K562 (cell line): ENCODE results near the gene B9D2. TPM values are rescaled to one million over a fixed set of nuclear protein-coding genes. Genes with fewer than 3 reads are reported as not detected.

Experiments
- ATAC-seq: fragments of 200-7000 bp; cut with Tn5 transposase; 3 replicates; pipeline ENCODE4 v1.9.1; 2020; ENCODE audit warnings: moderate library complexity
- BruUV-seq: library from RNA; stranded (reverse); fragments of 400-500 nt; replicated peaks from 2 replicates; lab custom pipeline; 2021; lab: Mats Ljungman, UMichigan
- CTCF ChIA-PET: fragments of 300-600 bp; formaldehyde crosslinking; extraction: SDS; loops from one replicate; lab custom pipeline; 2021; ENCODE audit warnings: low intra/inter-chr PET ratio; lab: Yijun Ruan, JAX
- POLR2A ChIA-PET: fragments of 300-600, 350-650 bp; sonication (Branson Sonifier 250); formaldehyde crosslinking; extraction: SDS; loops from one replicate; lab custom pipeline; 2021; ENCODE audit warnings: antibody characterized with exemption, inconsistent platforms; lab: Yijun Ruan, JAX
- DNase-seq, 4 experiments: peaks; one replicate each; pipeline versions ENCODE4 v3.0.0 to v3.0.0-alpha.2; 2011 to 2018; ENCODE audit warnings: low spot score in 3 of 4, mixed read lengths in 3 of 4; ENCODE audit errors: extremely low read depth in 1 of 4
- FAIRE-seq: peaks from 2 replicates; lab custom pipeline; 2011; peaks lifted over from hg19 to GRCh38; lab: Jason Lieb, UNC
- H2AFZ ChIP-seq: 2 replicates; pipeline ENCODE4 v1.6.0; 2011; ENCODE audit warnings: low read depth, low read length, control low read depth, inconsistent platforms
- H3K27ac ChIP-seq: fragments of 200-600 bp; 3 replicates; pipeline ENCODE4 v1.8.0; 2011; ENCODE audit warnings: low read depth, mild to moderate bottlenecking, control low read depth, inconsistent platforms, low read length, moderate library complexity, mixed read lengths; ENCODE audit errors: extremely low read depth
- H3K27me3 ChIP-seq, 2 experiments: fragments of 300-600 bp in 1 of 2; 2 replicates in 1 of 2; 3 replicates in 1 of 2; pipeline versions ENCODE4 v1.6.0 to v1.8.0; 2011; ENCODE audit warnings: inconsistent platforms in 2 of 2, low read length in 2 of 2, mild to moderate bottlenecking in 1 of 2, mixed read lengths in 1 of 2, moderate library complexity in 1 of 2; ENCODE audit not compliant: control insufficient read depth in 2 of 2, insufficient read depth in 2 of 2
- H3K36me3 ChIP-seq: fragments of 300-600 bp; 3 replicates; pipeline ENCODE4 v1.8.0; 2011; ENCODE audit warnings: mild to moderate bottlenecking, low read length, inconsistent platforms; ENCODE audit not compliant: control insufficient read depth, insufficient read depth
- H3K4me1 ChIP-seq, 2 experiments: fragments of 200-600 bp in 1 of 2; replicated peaks in 1 of 2; 2 replicates in 1 of 2; 3 replicates in 1 of 2; pipeline versions ENCODE4 v1.5.1 to v1.8.0; 2011; ENCODE audit warnings: inconsistent platforms in 2 of 2, low read length in 2 of 2, mild to moderate bottlenecking in 1 of 2, mixed read lengths in 1 of 2, moderate library complexity in 1 of 2; ENCODE audit not compliant: control insufficient read depth in 2 of 2, insufficient read depth in 2 of 2
- H3K4me2 ChIP-seq: 2 replicates; pipeline ENCODE4 v1.6.1; 2011; ENCODE audit warnings: low read length, control low read depth, inconsistent platforms, mixed read lengths; ENCODE audit not compliant: insufficient read depth
- H3K4me3 ChIP-seq: fragments of 200-600 bp; sonication (generic), shearing (Covaris generic); 2 replicates; pipeline ENCODE4 v1.5.1; 2016; ENCODE audit warnings: control low read depth, inconsistent platforms
- H3K79me2 ChIP-seq: fragments of 200-600 bp; 3 replicates; pipeline ENCODE4 v1.8.0; 2011; ENCODE audit warnings: low read length, inconsistent platforms; ENCODE audit not compliant: control insufficient read depth, insufficient read depth
- H3K9ac ChIP-seq, 2 experiments: 2 replicates each; pipeline versions ENCODE4 v1.6.0 to v1.6.1; 2011; ENCODE audit warnings: low read depth in 2 of 2, low read length in 2 of 2, control low read depth in 1 of 2, inconsistent platforms in 1 of 2, mild to moderate bottlenecking in 1 of 2, mixed read lengths in 1 of 2; ENCODE audit not compliant: insufficient read depth in 1 of 2
- H3K9me1 ChIP-seq: one replicate; pipeline ENCODE4 v1.6.0; 2011; ENCODE audit warnings: inconsistent platforms, mild to moderate bottlenecking, low read length, moderate library complexity; ENCODE audit not compliant: control insufficient read depth, insufficient read depth
- H3K9me3 ChIP-seq: replicated peaks from 2 replicates; pipeline ENCODE4 v1.5.1; 2011; ENCODE audit warnings: low read depth, low read length, inconsistent platforms; ENCODE audit not compliant: control insufficient read depth, insufficient read depth
- H4K20me1 ChIP-seq: replicated peaks from 2 replicates; pipeline ENCODE4 v1.6.1; 2011; ENCODE audit warnings: low read length, inconsistent platforms, mixed read lengths; ENCODE audit not compliant: control insufficient read depth, insufficient read depth
- AFF1 ChIP-seq, 2 experiments: fragments of 450-650 bp; IDR thresholded peaks; 2 replicates each; pipeline ENCODE4 v1.6.1; 2018; ENCODE audit warnings: mild to moderate bottlenecking in 2 of 2, low read depth in 1 of 2; ENCODE audit not compliant: partially characterized antibody in 2 of 2
- CBFA2T2 ChIP-seq: fragments of 450-650 bp; conservative IDR thresholded peaks from 2 replicates; pipeline ENCODE4 v1.6.1; 2017; ENCODE audit warnings: mild to moderate bottlenecking
- CCNT2 ChIP-seq: IDR thresholded peaks from 2 replicates; pipeline ENCODE4 v1.6.1; 2011; ENCODE audit warnings: borderline replicate concordance, low read depth, mild to moderate bottlenecking, moderate library complexity, mixed read lengths, low read length; ENCODE audit not compliant: insufficient read length; ENCODE audit errors: extremely low read depth
- MAFG ChIP-seq: fragments of 450-650 bp; conservative IDR thresholded peaks from 2 replicates; pipeline ENCODE4 v1.6.1; 2016; ENCODE audit warnings: missing genetic modification characterization, missing compliant biosample characterization
- PHF8 ChIP-seq: fragments of 200-600 bp; sonication (generic); IDR thresholded peaks from 2 replicates; pipeline ENCODE4 v1.6.1; 2012; ENCODE audit warnings: mixed run types, mild to moderate bottlenecking, inconsistent platforms, low read length, moderate library complexity, borderline replicate concordance
- RNF219 ChIP-seq: fragments of 250-450 bp; sonication (Bioruptor Pico); IDR thresholded peaks from 2 replicates; pipeline ENCODE4 v1.5.0; 2022; ENCODE audit warnings: mild to moderate bottlenecking
- TSHZ1 ChIP-seq: fragments of 250-450 bp; sonication (Bioruptor Pico); IDR thresholded peaks from 2 replicates; pipeline ENCODE4 v1.4.0; 2020; ENCODE audit warnings: mild to moderate bottlenecking, moderate library complexity
- ZNF197 ChIP-seq: fragments of 200-800 bp; sonication (Bioruptor generic); IDR thresholded peaks from 2 replicates; pipeline ENCODE4 v1.6.1; 2016; ENCODE audit warnings: low read depth, missing genetic modification characterization, missing compliant biosample characterization
- ZNF41 ChIP-seq: fragments of 250-450 bp; sonication (Bioruptor Pico); conservative IDR thresholded peaks from 2 replicates; pipeline ENCODE4 v1.4.0; 2020; ENCODE audit warnings: mild to moderate bottlenecking
- WGBS: fragments of 100-300 bp; shearing (Covaris generic); methylation state at CpG from one replicate; pipeline ENCODE4 v1.1.6; 2016; ENCODE audit warnings: low coverage, mixed read lengths; ENCODE audit not compliant: insufficient coverage; ENCODE audit errors: missing lambda C conversion rate; 5-methylcytosine and 5-hydroxymethylcytosine counted together
- in situ Hi-C: fragments of 300-500 bp; cut with MboI; formaldehyde crosslinking; loops from 4 replicates; pipeline ENCODE4 v1.15.0; 2018; ENCODE audit warnings: inconsistent platforms, mixed read lengths
- intact Hi-C: fragments of 100-400 bp; cut with micrococcal nuclease; formaldehyde crosslinking; loops from 2 replicates; pipeline ENCODE4 v1.14.2; 2022
- polyA plus RNA-seq, 8 experiments: library from polyadenylated mRNA; depleted of rRNA in 4 of 8; stranded (reverse) in 5 of 8; unstranded in 3 of 8; fragments of >200 nt; fragmentation: Nextera tagmentation in 2 of 8; fragmentation: Illumina TruSeq in 1 of 8; extraction: Ambion mirVana in 2 of 8; extraction: Trizol in 1 of 8; gene quantifications; 2 replicates each; pipeline versions ENCODE4 v1.2.1 to v1.2.3, GENCODE V29; 2011 to 2014; ENCODE audit warnings: inconsistent platforms in 1 of 8, missing spikeins in 1 of 8
- total RNA-seq, 7 experiments: library from RNA; depleted of rRNA in 6 of 7; stranded (reverse); fragments of >200 nt in 6 of 7; fragmentation: Illumina TruSeq in 2 of 7; extraction: Trizol in 2 of 7; gene quantifications; 2 replicates each; pipeline versions ENCODE4 v1.2.1 to v1.2.3, GENCODE V29; 2011 to 2021; ENCODE audit warnings: low replicate concordance in 1 of 7

B9D2 gene
- total and polyA plus RNA-seq, 9 of the 15 experiments (the other 6 are each of a cell fraction or from before 2014, with no cell fraction given): 0.83 to 6.9 (median 2.8) TPM

GRCh38 chr19:41363371-41363752, 587 bp downstream of the B9D2 start (continued):
- TF ChIP-seq AFF1 (IDR thresholded peaks at IDR 0.05; ENCODE audit: low read depth in 1 of 2, partially characterized antibody in 2 of 2) (no peak), CBFA2T2 (no peak), CCNT2 (no peak), PHF8 (no peak), ZNF197 (CRISPR knock-in tag) (no peak)

GRCh38 chr19:41362143-41362847, 1.7 kb downstream of the B9D2 start:
- Histone ChIP-seq H3K4me3 (no peak overlapping the region), H3K9me3 (no peaks in the 10 kb centered on the region), H4K20me1 (no peaks in the 10 kb centered on the region), H3K9ac (peak overlapping the region in 1 of 2 experiments; percentile 33; a peak in 1 of 4 replicates), H3K27me3 (no peaks in the 10 kb centered on the region), H3K4me1 (peaks cover 18 to 34% of the 10 kb centered on the region in 2 experiments), H3K79me2 (peaks cover 33% of the 10 kb centered on the region), H2AFZ (no peak overlapping the region), H3K27ac (peak overlapping the region; percentile 17; the same call in 1 of the 3 replicates), H3K9me1 (no peaks in the 10 kb centered on the region), H3K36me3 (peaks cover 4% of the 10 kb centered on the region; the same call in 2 of the 3 replicates), H3K4me2 (no peak overlapping the region)
- no peak for FAIRE-seq
- no peak for DNase-seq
- ATAC-seq: no peak
- ChIA-PET CTCF (no interaction called here), POLR2A (interaction anchor here (0.6 to 2.9 kb wide), 2 partner anchors 10 to 705 kb away, joined by 3 to 20 read pairs; partner anchors contain the start of gene TGFB1)
- intact Hi-C loops (loop anchor here (10.0 kb wide), 1 partner anchor 73 kb away; the partner anchor contains the start of gene DMAC2), in situ Hi-C loops (no loop called here)
- no TSS peak for BruUV-seq
- WGBS: 37% methylated on average over 4 of the region's 10 CpGs
- TF ChIP-seq RNF219 (CRISPR knock-in tag) (no peak), TSHZ1 (CRISPR knock-in tag) (no peak), MAFG (tag) (no peak), ZNF41 (CRISPR knock-in tag) (no peak)
